ENCODE data around the gene TMEM82. TPM values are rescaled to one million over a fixed set of nuclear protein-coding genes. Genes with fewer than 3 reads are reported as not detected.

The TMEM82 gene
- total and polyA plus RNA-seq, 2 donors from 2014 or later = 2.0 to 25.4 TPM

DNA sequence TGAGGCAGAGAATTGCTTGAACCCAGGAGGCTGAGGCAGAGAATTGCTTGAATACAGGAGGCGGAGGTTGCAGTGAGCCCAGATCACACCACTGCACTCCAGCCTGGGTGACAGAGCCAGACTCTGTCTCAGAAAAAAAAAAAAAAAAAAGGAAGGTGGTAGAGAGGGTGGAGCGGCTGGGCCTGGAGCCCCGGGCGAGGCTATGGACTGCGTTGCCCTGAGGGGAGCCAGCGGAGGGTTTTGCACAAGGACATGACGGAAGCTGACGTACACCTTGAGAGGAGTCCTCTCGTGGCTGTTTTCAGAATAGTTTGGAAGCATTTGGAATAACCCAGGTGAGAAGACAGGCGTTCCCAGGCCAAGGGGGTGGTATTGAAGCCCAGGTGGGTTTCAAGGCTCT, 9.4 kb downstream of the TMEM82 start:
- H3K9ac ChIP-seq (ENCODE audit: low read length in 3 of 3) = no peak overlapping the region
- TF ChIP-seq CTCF (IDR thresholded peaks at IDR 0.05; ENCODE audit: borderline replicate concordance, extremely low read depth, insufficient read depth) = no peak
- H3K27ac ChIP-seq (ENCODE audit: low read depth in 2 of 2, low read length in 2 of 2) = no peak overlapping the region
- no peaks in the 10 kb centered on the region for H3K36me3 ChIP-seq (ENCODE audit: control insufficient read depth in 2 of 3, insufficient read depth in 3 of 3, low read length in 3 of 3)
- H3K27me3 ChIP-seq (ENCODE audit: control insufficient read depth, insufficient read depth, low read length) = no peaks in the 10 kb centered on the region
- intact Hi-C loops (cut with DNase I) = no loop called here
- FAIRE-seq = no peak
- H3K9me3 ChIP-seq (ENCODE audit: control insufficient read depth in 2 of 3, insufficient read depth in 1 of 3, low read length in 3 of 3) = no peaks in the 10 kb centered on the region
- H3K4me1 ChIP-seq (ENCODE audit: control insufficient read depth in 2 of 3, insufficient read depth in 2 of 3, low read depth in 1 of 3, low read length in 3 of 3) = peaks cover 0 to 15% (median 0%) of the 10 kb centered on the region in 3 donors
- no peak overlapping the region for H3K4me3 ChIP-seq (ENCODE audit: low read length in 3 of 3)
- DNase-seq = no peak

- FAIRE-seq = no peak
- no peak overlapping the region for H3K4me3 ChIP-seq (ENCODE audit: low read length in 3 of 3)
- no peaks in the 10 kb centered on the region for H3K27me3 ChIP-seq (ENCODE audit: control insufficient read depth, insufficient read depth, low read length)
- H3K9me3 ChIP-seq (ENCODE audit: control insufficient read depth in 2 of 3, insufficient read depth in 1 of 3, low read length in 3 of 3) = no peaks in the 10 kb centered on the region
- H3K4me1 ChIP-seq (ENCODE audit: control insufficient read depth in 2 of 3, insufficient read depth in 2 of 3, low read depth in 1 of 3, low read length in 3 of 3) = peaks cover 0 to 9% (median 0%) of the 10 kb centered on the region in 3 donors
- no peak overlapping the region for H3K9ac ChIP-seq (ENCODE audit: low read length in 3 of 3)
- intact Hi-C loops (cut with DNase I) = no loop called here
- DNase-seq = no peak
- TF ChIP-seq CTCF (IDR thresholded peaks at IDR 0.05; ENCODE audit: borderline replicate concordance, extremely low read depth, insufficient read depth) = no peak
- H3K27ac ChIP-seq (ENCODE audit: low read depth in 2 of 2, low read length in 2 of 2) = no peak overlapping the region
- H3K36me3 ChIP-seq (ENCODE audit: control insufficient read depth in 2 of 3, insufficient read depth in 3 of 3, low read length in 3 of 3) = no peaks in the 10 kb centered on the region
These were observed 11.5 kb downstream of the TMEM82 start for GRCh38 chr1:15753776-15754175.

DNA sequence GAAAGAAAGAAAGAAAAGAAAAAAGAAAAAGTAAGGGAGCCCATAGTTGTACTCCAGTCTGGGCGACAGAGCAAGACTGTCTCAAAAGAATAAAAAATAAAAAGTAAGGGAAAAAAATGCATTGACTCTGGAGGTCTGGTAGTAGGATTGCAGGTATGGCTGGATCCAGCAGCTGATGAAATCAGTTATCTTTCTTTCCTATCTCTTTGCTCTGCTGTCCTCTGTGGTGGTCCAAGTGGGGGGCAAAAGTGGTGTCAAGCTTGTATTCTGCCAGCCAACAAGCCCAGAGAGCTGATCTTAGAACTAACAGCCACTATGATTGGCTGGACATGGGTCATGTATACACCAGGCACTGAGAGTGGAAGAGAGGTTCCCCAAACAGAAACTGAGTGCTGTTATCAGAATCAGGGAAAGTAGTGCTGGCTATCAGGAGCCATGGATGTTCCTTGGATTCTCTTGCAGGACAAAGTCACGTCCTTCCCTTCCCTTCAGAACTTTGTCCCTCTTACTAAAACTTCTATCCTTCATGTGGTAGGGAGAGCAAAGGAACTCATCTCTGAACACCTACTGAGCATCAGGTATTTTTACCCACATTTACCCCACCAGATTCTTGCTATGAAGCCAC, 12.8 kb downstream of the TMEM82 start:
- H3K4me3 ChIP-seq (ENCODE audit: low read length in 3 of 3) = no peak overlapping the region
- H3K27ac ChIP-seq (ENCODE audit: low read depth in 2 of 2, low read length in 2 of 2) = no peak overlapping the region
- intact Hi-C loops (cut with DNase I) = no loop called here
- FAIRE-seq (no peak), DNase-seq (no peak)
- no peak for TF ChIP-seq CTCF (IDR thresholded peaks at IDR 0.05; ENCODE audit: borderline replicate concordance, extremely low read depth, insufficient read depth)
- no peak overlapping the region for H3K9ac ChIP-seq (ENCODE audit: low read length in 3 of 3)
- H3K4me1 ChIP-seq (ENCODE audit: control insufficient read depth in 2 of 3, insufficient read depth in 2 of 3, low read depth in 1 of 3, low read length in 3 of 3) = peaks cover 0 to under 1% (median 0%) of the 10 kb centered on the region in 3 donors
- no peaks in the 10 kb centered on the region for H3K36me3 ChIP-seq (ENCODE audit: control insufficient read depth in 2 of 3, insufficient read depth in 3 of 3, low read length in 3 of 3)
- H3K9me3 ChIP-seq (ENCODE audit: control insufficient read depth in 2 of 3, insufficient read depth in 1 of 3, low read length in 3 of 3) = no peaks in the 10 kb centered on the region
- H3K27me3 ChIP-seq (ENCODE audit: control insufficient read depth, insufficient read depth, low read length) = no peaks in the 10 kb centered on the region

GRCh38 chr1:15755646-15756040, 13.3 kb downstream of the TMEM82 start:
- no peak for TF ChIP-seq CTCF (IDR thresholded peaks at IDR 0.05; ENCODE audit: borderline replicate concordance, extremely low read depth, insufficient read depth)
- intact Hi-C loops (cut with DNase I) = no loop called here
- Histone ChIP-seq H3K4me3 (ENCODE audit: low read length in 3 of 3) (no peak overlapping the region), H3K9me3 (ENCODE audit: control insufficient read depth in 2 of 3, insufficient read depth in 1 of 3, low read length in 3 of 3) (no peaks in the 10 kb centered on the region), H3K9ac (ENCODE audit: low read length in 3 of 3) (no peak overlapping the region), H3K27ac (ENCODE audit: low read depth in 2 of 2, low read length in 2 of 2) (no peak overlapping the region), H3K27me3 (ENCODE audit: control insufficient read depth, insufficient read depth, low read length) (no peaks in the 10 kb centered on the region), H3K4me1 (ENCODE audit: control insufficient read depth in 2 of 3, insufficient read depth in 2 of 3, low read depth in 1 of 3, low read length in 3 of 3) (no peaks in the 10 kb centered on the region), H3K36me3 (ENCODE audit: control insufficient read depth in 2 of 3, insufficient read depth in 3 of 3, low read length in 3 of 3) (no peaks in the 10 kb centered on the region)
- DNase-seq (no peak), FAIRE-seq (no peak)
